ENCODE measurements around the gene ELFN1.
A peak's percentile ranks its signal among the peaks of the same experiment; 100 is the strongest.
"Not testable (repeated sequence)": the region's sequence is repeated elsewhere in the genome, so short reads cannot be mapped to it uniquely, and the experiment has no call there.

Gene ELFN1

DNA sequence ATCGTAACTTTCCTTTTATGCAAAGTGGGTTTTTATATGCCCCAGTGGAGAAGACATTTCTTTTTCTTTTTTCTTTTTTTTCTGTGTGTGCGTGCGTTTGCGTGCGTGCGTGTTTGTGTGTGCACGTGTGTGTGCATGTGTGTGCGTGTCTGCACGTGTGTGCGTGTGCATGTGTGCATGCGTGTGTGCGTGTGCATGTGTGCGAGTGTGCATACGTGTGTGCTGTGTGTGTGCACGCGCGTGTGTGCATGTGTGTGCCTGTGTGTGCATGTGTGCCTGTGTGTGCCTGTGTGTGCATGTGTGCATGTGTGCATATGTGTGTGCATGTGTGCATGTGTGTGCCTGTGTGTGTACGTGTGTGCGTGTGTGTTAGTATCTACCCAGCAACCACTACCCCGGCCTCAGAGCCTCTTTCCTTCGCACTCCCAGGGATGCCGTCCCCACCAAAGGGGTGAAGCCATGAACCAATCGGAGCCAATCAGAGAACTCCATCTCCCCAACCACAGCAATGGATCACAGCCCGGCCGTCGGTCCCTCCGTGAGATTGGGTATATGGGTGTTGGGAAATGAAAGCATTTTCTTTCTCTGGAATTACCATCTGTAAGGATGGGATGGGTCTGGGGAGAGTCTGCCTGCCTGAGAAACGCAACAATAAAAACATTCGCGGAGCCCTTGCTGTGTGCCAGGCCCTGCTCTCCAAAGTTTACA is 92.3 kb downstream of the ELFN1 start:
- DNase-seq, result no peak

GRCh38 chr7:1763033-1763432 is 93.0 kb downstream of the ELFN1 start:
- DNase-seq, result no peak

DNA sequence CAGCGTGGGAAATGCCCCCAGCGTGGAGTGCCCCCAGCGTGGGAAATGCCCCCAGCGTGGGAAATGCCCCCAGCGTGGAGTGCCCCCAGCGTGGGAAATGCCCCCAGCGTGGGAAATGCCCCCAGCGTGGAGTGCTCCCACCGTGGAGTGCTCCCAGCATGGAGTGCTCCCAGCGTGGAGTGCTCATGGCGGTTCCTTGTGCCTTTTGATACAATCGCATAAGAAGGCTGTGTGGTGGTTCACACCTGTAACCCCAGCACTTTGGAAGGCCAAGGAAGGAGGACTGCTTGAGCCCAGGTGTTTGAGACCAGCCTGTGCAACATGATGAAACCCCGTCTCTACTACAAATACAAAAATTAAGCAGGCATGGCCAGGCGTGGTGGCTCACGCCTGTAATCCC is 93.8 kb downstream of the ELFN1 start:
- DNase-seq, result not testable (repeated sequence)

GRCh38 chr7:1765336-1765735 is 95.3 kb downstream of the ELFN1 start:
- no peak for DNase-seq

- DNase-seq, result peak; percentile 60
These were observed 97.4 kb downstream of the ELFN1 start for GRCh38 chr7:1767524-1767923.

GRCh38 chr7:1768832-1769231 is 98.8 kb downstream of the ELFN1 start:
- DNase-seq, result no peak

DNA sequence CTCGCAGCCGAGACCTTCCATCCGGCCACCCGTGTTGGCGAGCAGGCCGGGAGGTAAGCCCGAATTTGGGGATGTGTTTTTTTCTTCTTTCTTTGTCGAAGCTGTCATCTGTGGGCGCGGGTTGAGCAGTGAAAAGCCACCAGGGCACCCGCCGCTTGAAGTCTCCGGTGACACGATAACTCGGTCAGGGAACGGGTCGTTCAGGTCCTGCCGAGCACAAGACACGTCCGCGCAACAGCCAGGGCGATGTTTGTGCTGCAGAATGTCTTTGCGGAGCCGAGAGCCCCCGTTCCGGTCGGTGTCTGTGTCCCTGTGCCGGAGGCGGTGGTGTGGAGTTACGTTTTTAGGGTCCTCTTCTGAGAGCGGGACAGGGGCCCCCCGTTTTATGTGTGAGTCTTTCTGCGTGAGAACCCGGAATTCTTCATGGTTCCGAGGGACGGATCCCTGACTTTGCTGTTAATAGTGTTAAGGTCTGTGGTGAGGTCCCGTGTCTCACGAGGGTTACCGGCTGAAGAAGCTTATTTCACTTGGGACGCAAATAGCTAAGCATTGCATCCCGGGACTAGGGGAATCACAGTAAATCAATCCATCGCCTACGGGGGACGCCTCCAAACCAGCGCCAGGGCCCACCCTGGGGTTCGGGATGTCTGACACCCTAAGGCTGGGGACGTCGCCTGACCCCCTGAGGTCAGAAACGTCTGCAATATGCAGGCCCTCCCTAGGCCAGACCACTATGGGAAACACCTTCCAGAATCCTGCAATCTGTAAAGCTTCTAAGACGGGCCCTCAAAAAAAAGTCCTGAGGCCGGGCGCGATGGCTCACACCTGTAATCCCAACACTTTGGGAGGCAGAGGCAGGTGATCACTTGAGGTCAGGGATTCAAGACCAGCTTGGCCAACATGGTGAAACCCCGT is 99.5 kb downstream of the ELFN1 start:
- DNase-seq, result no peak

- no peak for DNase-seq
These were observed 100.3 kb downstream of the ELFN1 start for GRCh38 chr7:1770331-1770730.

GRCh38 chr7:1775389-1775788 is 105.3 kb downstream of the ELFN1 start:
- no peak for DNase-seq

DNA sequence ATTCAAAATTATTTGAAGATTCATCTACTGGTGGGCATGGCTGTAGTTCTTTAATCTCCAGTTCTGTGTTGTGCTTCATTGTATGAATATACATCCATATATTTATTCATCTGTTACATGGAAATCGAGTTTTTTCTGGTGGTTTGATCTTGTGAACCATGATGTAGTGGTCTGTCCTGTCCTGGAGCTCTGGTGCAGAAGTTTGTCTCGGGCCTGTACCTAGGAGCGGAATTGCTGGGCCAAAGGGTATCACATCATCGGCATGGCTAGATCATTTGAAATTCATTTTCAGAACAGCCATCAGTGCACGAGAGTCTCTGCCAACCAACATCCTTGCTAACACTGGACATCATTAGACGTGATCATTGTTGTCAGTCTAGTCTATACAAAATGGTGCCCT is 107.0 kb downstream of the ELFN1 start:
- DNase-seq, result no peak

DNA sequence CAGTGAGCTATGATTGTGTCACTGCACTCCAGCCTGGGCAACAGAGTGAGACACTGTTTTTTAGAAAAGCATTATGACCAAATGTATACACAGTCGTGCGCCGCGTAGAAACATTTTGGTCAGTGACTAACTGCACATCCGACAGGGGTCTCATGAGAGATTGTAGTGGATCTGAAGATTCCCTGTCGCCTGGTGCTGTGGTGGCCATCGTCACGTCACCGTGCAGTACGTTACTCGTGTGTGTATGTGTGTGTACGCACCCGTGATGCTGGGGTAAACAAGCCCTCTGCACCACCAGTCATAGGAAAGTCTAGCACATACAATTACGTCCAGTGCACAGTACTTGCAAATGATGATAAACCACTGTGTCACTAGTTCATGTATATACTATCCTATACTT is 109.4 kb downstream of the ELFN1 start:
- no peak for DNase-seq

DNA sequence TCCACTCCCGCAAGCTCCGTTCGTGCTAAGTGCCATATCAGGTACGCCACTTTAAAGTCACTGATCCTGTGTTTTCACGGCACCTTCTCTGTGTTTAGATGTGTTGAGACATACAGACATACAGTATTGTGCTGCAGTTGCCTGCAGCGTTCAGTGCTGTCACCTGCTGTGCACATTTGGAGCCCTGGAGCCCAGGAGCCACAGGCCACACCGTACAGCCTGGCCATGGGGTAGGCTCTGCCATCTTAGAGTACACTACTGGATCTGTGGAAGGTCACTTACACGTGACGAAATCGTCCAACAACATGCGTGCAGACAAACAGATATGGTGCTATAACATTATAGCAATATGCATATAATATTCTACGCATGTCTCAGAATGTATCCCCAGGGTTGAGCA is 111.3 kb downstream of the ELFN1 start:
- no peak for DNase-seq

DNA sequence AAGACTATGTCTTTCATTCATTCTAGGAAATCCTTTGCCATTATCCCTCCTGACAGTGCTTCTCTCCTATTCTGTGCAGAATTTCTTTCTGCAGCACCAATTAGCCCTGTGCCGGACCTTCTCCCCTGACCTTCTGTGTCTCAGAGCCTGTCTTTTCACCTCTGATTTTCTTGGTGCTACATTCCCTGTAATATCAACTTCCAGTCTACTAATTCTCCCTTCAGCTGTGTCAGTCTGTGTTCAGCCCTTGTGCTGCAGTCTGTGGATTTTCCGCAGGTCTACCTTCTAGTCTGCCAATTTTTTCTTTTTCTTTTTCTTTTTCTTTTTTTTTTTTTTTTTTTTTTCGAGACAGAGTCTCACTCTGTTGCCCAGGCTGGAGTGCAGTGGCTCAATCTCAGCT is 115.8 kb downstream of the ELFN1 start:
- DNase-seq, result no peak

DNA sequence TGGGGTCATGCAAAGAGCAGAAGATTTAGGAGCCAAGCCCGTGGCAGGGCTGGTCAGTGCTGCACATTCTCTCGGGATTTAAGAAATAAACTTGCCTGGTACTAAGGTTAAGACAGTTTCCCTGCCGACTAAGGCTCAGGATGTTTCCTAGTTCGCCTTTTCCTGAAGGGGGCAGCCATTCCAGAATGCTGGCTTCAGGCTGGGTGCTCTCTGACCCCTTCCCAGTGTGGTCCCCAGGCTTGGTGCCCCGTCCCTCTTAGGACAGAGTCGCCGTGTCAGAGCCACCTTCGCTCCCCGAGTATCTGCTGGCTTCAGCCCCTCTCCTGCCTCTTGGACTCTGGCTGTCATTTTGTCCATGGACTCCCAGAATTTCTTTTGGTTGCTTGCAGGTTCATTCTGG is 117.2 kb downstream of the ELFN1 start:
- DNase-seq, result no peak

DNA sequence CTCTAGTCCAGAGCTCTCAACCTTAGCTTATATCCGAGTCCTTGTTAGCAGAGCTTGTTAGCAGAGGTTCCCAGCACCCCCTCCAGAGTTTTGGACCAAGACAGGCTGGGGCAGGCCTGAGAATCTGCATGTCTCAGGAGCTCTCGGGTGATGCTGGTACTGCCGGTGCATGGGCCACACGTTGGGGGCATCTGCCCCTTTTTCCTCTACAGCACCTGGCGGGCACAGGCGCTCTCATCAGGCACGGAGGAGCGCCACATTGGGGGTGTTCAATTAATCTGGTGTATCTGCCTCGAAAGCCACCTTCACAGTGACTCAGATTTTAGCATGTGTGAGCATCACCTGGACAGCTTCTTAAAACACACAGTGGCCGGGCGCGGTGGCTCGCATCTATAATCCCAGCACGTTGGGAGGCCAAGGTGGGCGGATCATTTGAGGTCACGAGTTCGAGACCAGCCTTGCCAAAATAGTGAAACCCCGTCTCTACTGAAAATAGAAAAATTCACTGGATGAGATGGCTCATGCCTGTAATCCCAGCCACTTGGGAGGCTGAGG is 117.7 kb downstream of the ELFN1 start:
- no peak for DNase-seq

DNA sequence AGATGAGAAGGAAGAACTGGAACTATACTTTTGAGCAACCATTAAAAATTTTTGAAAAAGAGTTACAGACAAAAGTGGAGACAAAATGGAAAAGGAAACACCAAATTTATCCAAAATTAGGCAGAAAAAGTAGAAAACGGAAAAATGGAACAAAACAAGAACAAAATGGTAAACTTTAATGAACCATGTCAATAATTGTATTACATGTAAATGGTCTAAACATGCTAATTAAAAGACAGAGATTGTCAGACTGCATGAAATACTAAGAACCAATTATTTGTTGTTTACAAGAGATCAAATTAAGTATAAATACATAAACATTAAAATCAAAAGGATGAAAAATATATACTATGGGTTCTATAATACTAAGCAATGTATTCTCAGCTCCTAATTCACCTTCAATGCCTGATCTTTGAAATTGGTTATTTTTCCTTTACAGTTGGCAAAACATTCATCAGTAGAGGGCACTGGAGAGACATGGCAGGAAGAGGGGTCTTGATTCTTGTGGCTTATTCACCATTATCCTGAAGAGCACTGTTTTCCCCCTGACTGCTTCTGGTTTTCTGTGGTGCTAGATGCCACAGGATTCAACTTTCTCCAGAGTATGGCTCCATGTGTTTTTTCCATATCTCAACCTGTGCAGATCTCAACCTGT is 124.9 kb downstream of the ELFN1 start:
- no peak for DNase-seq
